Left lung (tissue), 10 donors: Measurements from ENCODE around the gene PIK3R2. TPM values are rescaled to one million over a fixed set of nuclear protein-coding genes. Genes with fewer than 3 reads are reported as not detected.

Source experiments
- ATAC-seq: fragments of 200-7000 bp; cut with Tn5 transposase; one replicate; pipeline ENCODE4 v1.9.1; 2020; ENCODE audit warnings: moderate library complexity
- DNase-seq, 4 donors: peaks; one replicate each; pipeline ENCODE4 v3.0.0-alpha.2; 2013 to 2020
- H3K27ac ChIP-seq, 2 donors: fragments of 200-600 bp; sonication (generic) in 1 of 2; one replicate each; pipeline versions ENCODE4 v1.5.0 to v1.8.0; 2020 to 2021
- H3K27me3 ChIP-seq, 2 donors: fragments of 200-600 bp; sonication (generic) in 1 of 2; one replicate each; pipeline versions ENCODE4 v1.5.0 to v1.8.0; 2020 to 2021
- H3K36me3 ChIP-seq, 2 donors: fragments of 200-600 bp; sonication (generic) in 1 of 2; one replicate each; pipeline versions ENCODE4 v1.5.0 to v1.8.0; 2020 to 2021
- H3K4me1 ChIP-seq, 2 donors: fragments of 200-600 bp; one replicate each; pipeline ENCODE4 v1.8.0; 2021
- H3K4me3 ChIP-seq, 2 donors: fragments of 200-600 bp; sonication (generic) in 1 of 2; one replicate each; pipeline versions ENCODE4 v1.5.0 to v1.8.0; 2020 to 2021; ENCODE audit warnings: mild to moderate bottlenecking in 1 of 2
- H3K9me3 ChIP-seq, 2 donors: fragments of 200-600 bp; sonication (generic) in 1 of 2; one replicate each; pipeline versions ENCODE4 v1.5.0 to v1.8.0; 2020 to 2021
- intact Hi-C, 2 donors: fragments of 100-400 bp; cut with DNase I; formaldehyde crosslinking; loops; one replicate each; pipeline versions ENCODE4 v1.11.2 to v1.14.2; 2022
- polyA plus RNA-seq, 6 donors: library from polyadenylated mRNA; unstranded; fragments of 120-200 nt; gene quantifications; one replicate each; pipeline ENCODE4 v1.2.1, GENCODE V29; 2013; ENCODE audit not compliant: insufficient read length in 6 of 6
- total RNA-seq, 2 donors: library from RNA; stranded (reverse); fragmentation: NEBNext Ultra II Directional; extraction: Animal tissue kit (Norgen Biotek cat#: 25700); gene quantifications; one replicate each; pipeline ENCODE4 v1.2.1, GENCODE V29; 2021
- TF ChIP-seq, protein P1 (sequence below), 2 donors: fragments of 200-600 bp; sonication (generic) in 1 of 2; IDR thresholded peaks; one replicate each; pipeline versions ENCODE4 v1.5.0 to v1.8.0; 2021; ENCODE audit warnings: antibody characterized with exemption in 2 of 2
- donor health status: DM: no; HTN: yes; CAD: no.
- donor health status: DM: no; HTN: no; CAD: no.

The PIK3R2 gene
- total and polyA plus RNA-seq, 8 donors = 25.7 to 37.7 (median 32.5) TPM

DNA sequence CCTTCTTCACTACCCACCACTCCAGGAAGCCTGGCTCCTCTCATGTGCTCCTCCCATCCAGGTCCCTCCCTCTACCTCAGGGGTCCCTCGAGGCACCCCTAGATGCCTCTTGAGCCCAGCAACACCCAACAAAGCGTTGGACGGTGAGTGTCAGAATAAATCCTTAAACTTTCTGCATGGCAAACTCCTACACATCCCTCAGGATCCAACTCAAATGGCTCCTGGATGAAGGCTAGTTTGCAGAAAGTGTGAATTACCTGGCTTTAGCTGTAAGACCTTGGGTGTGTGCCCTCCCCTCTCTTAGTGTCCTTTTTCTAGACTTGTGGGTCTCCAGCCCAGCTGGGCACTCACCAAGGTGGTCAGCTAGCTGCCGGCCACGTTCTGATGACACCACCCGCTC lies 45.4 kb downstream of the PIK3R2 start:
- Histone ChIP-seq H3K27ac (no peak overlapping the region), H3K27me3 (peaks cover 0 to 8% of the 10 kb centered on the region in 2 donors), H3K4me1 (peaks cover 20 to 24% of the 10 kb centered on the region in 2 donors), H3K4me3 (no peak overlapping the region), H3K36me3 (peaks cover 0 to 45% of the 10 kb centered on the region in 2 donors), H3K9me3 (no peaks in the 10 kb centered on the region)
- DNase-seq (no peak), ATAC-seq (no peak)
- intact Hi-C loops = no loop called here
- TF ChIP-seq, protein P1, sequence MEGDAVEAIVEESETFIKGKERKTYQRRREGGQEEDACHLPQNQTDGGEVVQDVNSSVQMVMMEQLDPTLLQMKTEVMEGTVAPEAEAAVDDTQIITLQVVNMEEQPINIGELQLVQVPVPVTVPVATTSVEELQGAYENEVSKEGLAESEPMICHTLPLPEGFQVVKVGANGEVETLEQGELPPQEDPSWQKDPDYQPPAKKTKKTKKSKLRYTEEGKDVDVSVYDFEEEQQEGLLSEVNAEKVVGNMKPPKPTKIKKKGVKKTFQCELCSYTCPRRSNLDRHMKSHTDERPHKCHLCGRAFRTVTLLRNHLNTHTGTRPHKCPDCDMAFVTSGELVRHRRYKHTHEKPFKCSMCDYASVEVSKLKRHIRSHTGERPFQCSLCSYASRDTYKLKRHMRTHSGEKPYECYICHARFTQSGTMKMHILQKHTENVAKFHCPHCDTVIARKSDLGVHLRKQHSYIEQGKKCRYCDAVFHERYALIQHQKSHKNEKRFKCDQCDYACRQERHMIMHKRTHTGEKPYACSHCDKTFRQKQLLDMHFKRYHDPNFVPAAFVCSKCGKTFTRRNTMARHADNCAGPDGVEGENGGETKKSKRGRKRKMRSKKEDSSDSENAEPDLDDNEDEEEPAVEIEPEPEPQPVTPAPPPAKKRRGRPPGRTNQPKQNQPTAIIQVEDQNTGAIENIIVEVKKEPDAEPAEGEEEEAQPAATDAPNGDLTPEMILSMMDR (IDR thresholded peaks at IDR 0.05) = no peak

DNA sequence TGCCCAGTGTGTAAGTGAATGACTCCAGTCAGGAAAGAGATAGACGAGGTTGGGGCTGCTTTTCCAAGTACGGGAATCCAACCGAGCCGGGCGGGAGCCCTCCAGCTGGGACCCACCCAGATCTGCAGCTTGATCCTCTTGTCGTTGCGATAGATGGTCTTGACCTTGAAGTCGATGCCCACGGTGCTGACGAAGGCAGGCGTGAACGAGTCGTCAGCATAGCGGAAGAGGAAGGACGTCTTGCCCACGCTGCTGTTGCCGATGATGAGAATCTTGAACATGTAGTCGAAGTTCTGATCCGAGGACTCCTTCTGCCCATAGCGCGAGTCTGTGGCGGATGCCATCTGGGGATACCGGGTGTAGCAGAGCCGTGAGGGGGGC lies 49.4 kb downstream of the PIK3R2 start:
- intact Hi-C loops = loop anchor here in 1 of 2 donors (10.0 kb wide), 1 partner anchor 52 kb away; a partner anchor contains a TSS
- Histone ChIP-seq H3K27ac (no peak overlapping the region), H3K36me3 (peaks cover 0 to 26% of the 10 kb centered on the region in 2 donors), H3K27me3 (peaks cover 0 to 9% of the 10 kb centered on the region in 2 donors), H3K4me3 (no peak overlapping the region), H3K4me1 (peaks cover 9 to 29% of the 10 kb centered on the region in 2 donors), H3K9me3 (no peaks in the 10 kb centered on the region)
- ATAC-seq (no peak), DNase-seq (no peak)
- TF ChIP-seq, protein P1 (IDR thresholded peaks at IDR 0.05) = no peak

DNA sequence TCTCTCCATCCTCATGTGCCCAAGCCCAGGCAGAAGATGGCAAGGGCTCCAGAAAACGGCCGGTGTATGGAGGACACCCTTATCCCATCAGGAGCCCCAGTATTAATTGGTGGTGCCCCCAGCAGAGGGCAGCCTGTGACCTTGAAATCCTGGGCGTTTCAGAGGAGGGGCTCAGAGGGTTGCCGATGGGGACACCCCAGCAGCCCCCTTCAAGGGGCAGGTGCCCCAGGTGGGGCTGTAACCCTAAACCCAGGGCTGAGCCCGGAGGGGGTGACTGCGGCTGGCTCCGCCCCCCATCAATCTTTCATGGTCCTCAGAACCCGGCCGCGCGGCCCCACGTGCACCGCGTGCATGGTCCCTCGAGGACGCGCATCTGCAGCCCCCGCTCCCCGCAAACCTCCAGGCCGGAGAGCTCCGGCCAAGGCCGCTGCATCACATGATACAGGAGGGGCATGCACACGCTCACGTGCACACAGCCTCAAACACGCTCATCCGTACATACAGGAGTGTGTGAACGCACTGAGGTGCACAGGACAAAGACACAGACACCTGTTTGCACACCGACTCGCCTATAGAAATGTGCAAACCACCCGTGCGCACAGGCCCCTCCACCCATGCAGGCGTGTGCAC lies 49.9 kb downstream of the PIK3R2 start:
- intact Hi-C loops = loop anchor here in 1 of 2 donors (10.0 kb wide), 1 partner anchor 52 kb away; a partner anchor contains a TSS
- no peaks in the 10 kb centered on the region for H3K9me3 ChIP-seq
- TF ChIP-seq, protein P1 (IDR thresholded peaks at IDR 0.05) = no peak
- DNase-seq (peak in 2 of 4 donors; percentile 63 to 84), ATAC-seq (no peak)
- H3K4me1 ChIP-seq = peaks cover 9 to 31% of the 10 kb centered on the region in 2 donors
- no peak overlapping the region for H3K27ac ChIP-seq
- H3K27me3 ChIP-seq = peaks cover 0 to 10% of the 10 kb centered on the region in 2 donors
- H3K4me3 ChIP-seq = peak overlapping the region; percentile 56 to 66
- peaks cover 0 to 24% of the 10 kb centered on the region in 2 donors for H3K36me3 ChIP-seq

DNA sequence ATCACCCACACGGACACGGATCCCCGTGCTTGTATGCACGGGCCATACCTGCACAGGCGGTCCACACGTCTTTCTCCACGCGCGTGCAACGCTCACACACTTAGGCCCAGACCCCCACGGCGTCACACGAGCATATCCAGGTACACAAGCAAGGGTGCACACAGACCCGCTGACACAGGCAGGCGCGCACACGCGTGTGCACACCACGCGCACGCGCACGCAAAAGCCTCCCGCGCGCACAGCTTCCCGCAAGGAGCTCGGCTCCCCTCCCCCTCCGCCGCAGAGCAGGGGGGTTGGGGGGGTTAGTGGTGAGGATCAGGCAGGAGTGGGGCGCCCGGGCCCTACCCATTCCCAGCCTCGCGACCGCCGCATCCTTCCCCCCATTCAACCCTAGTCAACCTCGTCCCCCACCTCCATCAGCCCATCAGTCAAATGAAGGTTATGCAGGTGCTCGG lies 50.5 kb downstream of the PIK3R2 start:
- DNase-seq (peak in 2 of 4 donors; percentile 59 to 85), ATAC-seq (peak; percentile 1)
- intact Hi-C loops = loop anchor here in 1 of 2 donors (10.0 kb wide), 1 partner anchor 51 kb away; a partner anchor contains a TSS
- H3K27me3 ChIP-seq = peaks cover 0 to 16% of the 10 kb centered on the region in 2 donors
- no peaks in the 10 kb centered on the region for H3K9me3 ChIP-seq
- TF ChIP-seq, protein P1 (IDR thresholded peaks at IDR 0.05) = no peak
- H3K27ac ChIP-seq = no peak overlapping the region
- H3K4me1 ChIP-seq = peaks cover 9 to 34% of the 10 kb centered on the region in 2 donors
- H3K36me3 ChIP-seq = peaks cover 0 to 19% of the 10 kb centered on the region in 2 donors
- peak overlapping the region; percentile 56 to 66 for H3K4me3 ChIP-seq

DNA sequence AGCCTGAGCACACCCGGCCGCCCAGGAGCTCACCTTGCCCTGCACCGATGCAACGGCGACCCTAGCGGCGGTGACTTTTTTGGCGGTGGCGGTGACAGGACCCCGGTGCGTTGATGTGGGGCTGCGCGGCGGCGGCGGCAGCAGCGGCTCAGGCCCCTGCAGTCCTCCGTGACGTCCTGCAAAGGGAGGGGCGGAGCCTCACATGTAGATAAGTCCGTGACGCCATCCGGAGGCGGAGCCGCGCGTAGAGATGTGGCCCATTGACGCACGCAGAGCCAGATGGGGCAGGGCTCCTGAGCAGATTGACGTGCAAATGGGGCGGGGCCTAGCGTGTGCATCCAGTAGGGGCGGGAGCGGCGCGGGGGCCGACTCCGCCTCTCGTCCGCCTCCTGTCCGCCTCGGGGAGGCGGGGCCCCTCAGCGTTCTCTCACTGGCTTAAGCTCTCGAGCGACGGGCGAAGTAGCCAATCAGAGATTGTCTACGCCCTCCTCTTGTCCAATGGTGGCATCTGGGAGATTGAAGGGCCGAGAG lies 51.0 kb downstream of the PIK3R2 start, which contains the start of gene RAB3A:
Gene RAB3A, minus strand, starts transcription at position 180 of the 531 bp plus-strand sequence. CDS start 1,302 bp downstream, outside the sequence.
- peak within 1 kb of the TSS; percentile 90 to 98 for H3K27ac ChIP-seq
- ATAC-seq = peak; percentile 94
- peaks cover 0 to 20% of the 10 kb centered on the region in 2 donors for H3K27me3 ChIP-seq
- no peaks in the 10 kb centered on the region for H3K9me3 ChIP-seq
- peaks cover 0 to 16% of the 10 kb centered on the region in 2 donors for H3K36me3 ChIP-seq
- TF ChIP-seq, protein P1 (IDR thresholded peaks at IDR 0.05) = no peak
- peak; percentile 100 for DNase-seq
- intact Hi-C loops = loop anchor here in 1 of 2 donors (10.0 kb wide), 1 partner anchor 51 kb away; a partner anchor contains a TSS
- H3K4me1 ChIP-seq = peaks cover 9 to 34% of the 10 kb centered on the region in 2 donors
- peak within 1 kb of the TSS; percentile 56 to 66 for H3K4me3 ChIP-seq
